ENCODE data around the gene SNCAIP.
"Not testable (repeated sequence)": the region's sequence is repeated elsewhere in the genome, so short reads cannot be mapped to it uniquely, and the experiment has no call there.

Gene SNCAIP

GRCh38 chr5:122362361-122362760, 50.3 kb downstream of the SNCAIP start:
- no peak for DNase-seq

- no peak for DNase-seq
These were observed 51.6 kb downstream of the SNCAIP start for GRCh38 chr5:122363623-122364022.

GRCh38 chr5:122366501-122366900, 54.5 kb downstream of the SNCAIP start:
- DNase-seq, result no peak

GRCh38 chr5:122367456-122367855, 55.4 kb downstream of the SNCAIP start:
- no peak for DNase-seq

- no peak for DNase-seq
These were observed 56.6 kb downstream of the SNCAIP start for GRCh38 chr5:122368510-122369251.

- no peak for DNase-seq
These were observed 57.3 kb downstream of the SNCAIP start for GRCh38 chr5:122369253-122369815.

GRCh38 chr5:122371511-122372151, 59.6 kb downstream of the SNCAIP start:
- no peak for DNase-seq

- DNase-seq, result no peak
These were observed 62.1 kb downstream of the SNCAIP start for GRCh38 chr5:122374110-122374509.

GRCh38 chr5:122375801-122376200, 63.8 kb downstream of the SNCAIP start:
- no peak for DNase-seq

- DNase-seq, result no peak
These were observed 64.2 kb downstream of the SNCAIP start for GRCh38 chr5:122376250-122376649.

- DNase-seq, result no peak
These were observed 65.0 kb downstream of the SNCAIP start for GRCh38 chr5:122377026-122377425.

GRCh38 chr5:122382938-122383337, 70.9 kb downstream of the SNCAIP start:
- not testable (repeated sequence) for DNase-seq

- DNase-seq, result no peak
These were observed 72.8 kb downstream of the SNCAIP start for GRCh38 chr5:122384739-122385235.

GRCh38 chr5:122385286-122385685, 73.2 kb downstream of the SNCAIP start:
- DNase-seq, result no peak

- no peak for DNase-seq
These were observed 73.8 kb downstream of the SNCAIP start for GRCh38 chr5:122385808-122386207.

- DNase-seq, result no peak
These were observed 78.1 kb downstream of the SNCAIP start for GRCh38 chr5:122390154-122390553.

GRCh38 chr5:122390694-122391093, 78.7 kb downstream of the SNCAIP start:
- no peak for DNase-seq

GRCh38 chr5:122391621-122392020, 79.6 kb downstream of the SNCAIP start:
- no peak for DNase-seq

GRCh38 chr5:122392224-122392623, 80.2 kb downstream of the SNCAIP start:
- DNase-seq, result no peak

- no peak for DNase-seq
These were observed 80.8 kb downstream of the SNCAIP start for GRCh38 chr5:122392824-122393223.

- no peak for DNase-seq
These were observed 82.4 kb downstream of the SNCAIP start for GRCh38 chr5:122394284-122394930.

- no peak for DNase-seq
These were observed 86.0 kb downstream of the SNCAIP start for GRCh38 chr5:122398016-122398415.

GRCh38 chr5:122400341-122400740, 88.3 kb downstream of the SNCAIP start:
- no peak for DNase-seq

All from T-helper 1 cell (primary cell).